Bronchial epithelial cell (primary cell): ENCODE measurements around the gene EHD1. TPM values are rescaled to one million over a fixed set of nuclear protein-coding genes. Genes with fewer than 3 reads are reported as not detected.

Experiments
- DNase-seq: peaks from one replicate; pipeline ENCODE4 v3.0.0-alpha.2; 2010; ENCODE audit warnings: low read depth
- FAIRE-seq: peaks from 2 replicates; lab custom pipeline; 2011; peaks lifted over from hg19 to GRCh38; lab: Jason Lieb, UNC
- H3K27me3 ChIP-seq: 2 replicates; pipeline ENCODE4 v1.5.1; 2011; ENCODE audit warnings: low read length; ENCODE audit not compliant: control insufficient read depth, insufficient read depth
- H3K36me3 ChIP-seq: 2 replicates; pipeline ENCODE4 v1.5.1; 2011; ENCODE audit warnings: low read length; ENCODE audit not compliant: control insufficient read depth, insufficient read depth
- H3K4me3 ChIP-seq: 2 replicates; pipeline ENCODE4 v1.5.1; 2011; ENCODE audit warnings: mild to moderate bottlenecking, low read depth, low read length, control low read depth
- total RNA-seq: library from RNA; depleted of rRNA; stranded (reverse); fragments of >200 nt; gene quantifications from 2 replicates; pipeline ENCODE4 v1.2.1, GENCODE V29; 2014
- TF ChIP-seq, protein P1 (sequence below): IDR thresholded peaks from 2 replicates; pipeline ENCODE4 v1.5.1; 2011; ENCODE audit warnings: mild to moderate bottlenecking, moderate library complexity, low read length, control low read depth, inconsistent platforms; ENCODE audit not compliant: insufficient read depth, severe bottlenecking

The EHD1 gene
- total RNA-seq, 1 donor from 2014 or later = 32.9 TPM

DNA sequence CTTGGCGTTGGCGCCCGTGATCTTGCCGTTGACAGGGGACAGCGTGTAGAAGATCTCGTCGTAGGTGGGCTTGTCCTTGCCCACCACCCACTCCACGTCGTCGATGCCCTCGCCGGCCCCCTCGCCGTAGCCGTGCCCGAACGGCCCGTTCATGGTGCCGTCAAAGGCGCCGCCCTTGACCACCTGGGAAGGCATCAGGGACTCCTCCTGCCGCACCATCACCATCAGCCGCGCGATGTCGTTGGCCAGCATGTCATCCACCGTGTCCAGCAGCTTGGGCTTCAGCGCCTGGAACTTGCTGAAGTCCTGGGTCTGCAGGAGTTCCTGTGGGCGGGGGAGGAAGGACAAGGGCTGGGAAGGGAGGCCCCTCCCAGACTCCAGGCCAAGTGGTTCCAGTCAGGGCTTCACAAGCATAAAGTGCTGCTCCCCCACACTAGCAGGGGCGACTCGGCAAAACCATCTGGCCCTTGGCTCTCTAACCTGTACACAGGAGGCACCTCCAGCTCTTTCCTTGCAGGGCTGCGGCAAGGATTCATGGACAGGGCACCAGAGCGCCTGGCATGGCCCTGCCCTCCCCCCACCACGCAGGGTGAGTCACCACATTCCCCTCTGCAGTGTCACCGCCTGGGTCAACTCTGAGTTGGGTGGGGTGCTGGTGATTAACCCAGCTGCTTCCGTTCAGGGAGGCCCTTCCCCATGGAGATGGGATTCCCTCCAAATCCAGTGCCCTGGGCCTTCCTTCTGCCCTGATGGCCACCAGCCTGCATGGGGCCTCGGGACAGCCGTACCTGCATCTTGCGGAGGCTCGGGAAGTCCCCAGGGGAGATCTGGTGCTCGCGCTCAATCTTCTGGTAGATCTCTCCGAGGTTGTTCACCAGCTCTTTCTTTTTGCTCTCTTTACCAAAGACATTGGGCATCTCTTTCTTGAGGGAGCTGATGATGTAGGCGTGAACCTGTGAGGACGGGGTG lies 23.6 kb downstream of the EHD1 start:
- Histone ChIP-seq H3K27me3 (no peaks in the 10 kb centered on the region), H3K36me3 (peaks cover 7% of the 10 kb centered on the region), H3K4me3 (no peak overlapping the region)
- FAIRE-seq (peak; percentile 73), DNase-seq (peak; percentile 92)
- TF ChIP-seq, protein P1, sequence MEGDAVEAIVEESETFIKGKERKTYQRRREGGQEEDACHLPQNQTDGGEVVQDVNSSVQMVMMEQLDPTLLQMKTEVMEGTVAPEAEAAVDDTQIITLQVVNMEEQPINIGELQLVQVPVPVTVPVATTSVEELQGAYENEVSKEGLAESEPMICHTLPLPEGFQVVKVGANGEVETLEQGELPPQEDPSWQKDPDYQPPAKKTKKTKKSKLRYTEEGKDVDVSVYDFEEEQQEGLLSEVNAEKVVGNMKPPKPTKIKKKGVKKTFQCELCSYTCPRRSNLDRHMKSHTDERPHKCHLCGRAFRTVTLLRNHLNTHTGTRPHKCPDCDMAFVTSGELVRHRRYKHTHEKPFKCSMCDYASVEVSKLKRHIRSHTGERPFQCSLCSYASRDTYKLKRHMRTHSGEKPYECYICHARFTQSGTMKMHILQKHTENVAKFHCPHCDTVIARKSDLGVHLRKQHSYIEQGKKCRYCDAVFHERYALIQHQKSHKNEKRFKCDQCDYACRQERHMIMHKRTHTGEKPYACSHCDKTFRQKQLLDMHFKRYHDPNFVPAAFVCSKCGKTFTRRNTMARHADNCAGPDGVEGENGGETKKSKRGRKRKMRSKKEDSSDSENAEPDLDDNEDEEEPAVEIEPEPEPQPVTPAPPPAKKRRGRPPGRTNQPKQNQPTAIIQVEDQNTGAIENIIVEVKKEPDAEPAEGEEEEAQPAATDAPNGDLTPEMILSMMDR = no peak

DNA sequence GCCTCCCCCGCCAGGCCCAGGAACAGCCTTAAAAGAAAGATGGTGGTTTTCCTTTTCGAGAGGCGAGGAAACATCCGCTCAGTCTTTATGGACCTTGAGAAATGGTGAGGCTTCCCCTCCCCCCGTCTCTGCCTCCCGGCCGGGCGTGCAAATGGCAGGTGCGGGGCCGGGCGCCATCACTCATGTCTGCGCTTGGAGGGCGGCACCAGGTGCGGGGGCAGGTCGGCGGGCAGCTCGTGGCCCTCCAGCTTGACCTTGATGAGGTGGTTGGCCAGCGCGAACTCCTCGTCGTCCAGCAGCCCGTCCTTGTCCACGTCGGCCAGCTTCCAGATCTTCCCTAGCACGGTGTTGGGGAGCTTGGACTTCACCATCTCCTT lies 24.3 kb downstream of the EHD1 start:
- Histone ChIP-seq H3K4me3 (no peak overlapping the region), H3K36me3 (peaks cover 7% of the 10 kb centered on the region), H3K27me3 (no peaks in the 10 kb centered on the region)
- FAIRE-seq (no peak), DNase-seq (no peak)
- TF ChIP-seq, protein P1 = no peak

DNA sequence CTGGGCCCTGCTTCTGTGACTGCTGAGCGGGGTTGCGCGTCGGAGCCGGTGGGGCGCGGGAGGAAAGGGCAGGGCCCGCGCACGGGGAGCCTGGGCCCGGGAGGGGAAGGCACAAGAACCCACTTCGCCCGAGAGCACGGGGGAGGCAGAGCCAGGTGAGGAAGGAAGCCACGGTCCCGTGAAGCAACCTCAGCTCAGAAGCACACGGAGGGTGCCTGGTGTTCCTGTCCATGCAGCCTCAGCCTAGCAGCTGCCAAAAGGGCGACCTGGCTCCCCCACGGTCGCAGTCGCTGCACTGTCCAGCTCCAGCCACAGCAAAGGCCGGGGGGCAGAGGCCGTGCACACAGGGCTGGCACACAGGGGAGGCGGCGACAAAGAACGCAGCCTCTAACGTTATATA lies 24.7 kb downstream of the EHD1 start:
- H3K36me3 ChIP-seq = peaks cover 7% of the 10 kb centered on the region
- no peak for FAIRE-seq

DNA sequence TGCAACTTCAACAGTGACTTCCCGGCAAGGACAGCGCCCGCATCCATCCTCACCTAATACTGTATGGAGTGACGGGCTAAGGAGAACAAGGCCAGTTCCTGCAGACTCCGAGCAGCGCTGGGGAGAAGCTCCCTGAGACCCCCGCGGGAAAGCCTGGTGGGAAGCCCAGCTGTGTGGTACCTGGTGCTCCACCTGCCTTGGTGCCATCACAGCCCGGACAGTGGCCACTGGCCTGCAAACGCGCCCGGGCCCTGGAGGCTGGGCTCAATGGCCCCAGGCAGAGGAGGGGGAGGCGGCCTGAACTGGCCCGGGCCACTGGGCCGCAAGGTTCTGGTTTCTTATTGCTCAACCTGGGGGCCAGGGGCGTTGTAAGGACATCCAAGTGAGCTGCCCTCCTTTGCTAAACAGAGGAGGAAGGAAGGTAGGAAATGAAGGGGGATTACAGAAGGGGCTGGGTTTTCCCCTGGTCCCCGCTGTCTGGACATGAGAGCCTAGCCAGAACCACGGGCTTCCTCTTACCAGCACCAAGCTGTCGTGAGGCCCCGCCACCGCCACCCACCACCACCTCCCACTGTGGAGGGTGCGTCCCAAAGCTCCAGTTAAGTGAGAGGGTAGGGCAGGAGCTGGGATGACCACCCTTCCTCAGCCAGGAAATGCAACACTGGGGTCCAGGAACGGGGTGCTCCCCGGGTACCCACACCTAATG lies 25.5 kb downstream of the EHD1 start:
- H3K27me3 ChIP-seq = no peaks in the 10 kb centered on the region
- peaks cover 7% of the 10 kb centered on the region for H3K36me3 ChIP-seq
- no peak overlapping the region for H3K4me3 ChIP-seq
- DNase-seq (no peak), FAIRE-seq (no peak)
- TF ChIP-seq, protein P1 = no peak

More for the DNA sequence above, 24.7 kb downstream of the EHD1 start:
- H3K4me3 ChIP-seq = no peak overlapping the region
- no peak for DNase-seq
- TF ChIP-seq, protein P1 = no peak
- H3K27me3 ChIP-seq = no peaks in the 10 kb centered on the region

DNA sequence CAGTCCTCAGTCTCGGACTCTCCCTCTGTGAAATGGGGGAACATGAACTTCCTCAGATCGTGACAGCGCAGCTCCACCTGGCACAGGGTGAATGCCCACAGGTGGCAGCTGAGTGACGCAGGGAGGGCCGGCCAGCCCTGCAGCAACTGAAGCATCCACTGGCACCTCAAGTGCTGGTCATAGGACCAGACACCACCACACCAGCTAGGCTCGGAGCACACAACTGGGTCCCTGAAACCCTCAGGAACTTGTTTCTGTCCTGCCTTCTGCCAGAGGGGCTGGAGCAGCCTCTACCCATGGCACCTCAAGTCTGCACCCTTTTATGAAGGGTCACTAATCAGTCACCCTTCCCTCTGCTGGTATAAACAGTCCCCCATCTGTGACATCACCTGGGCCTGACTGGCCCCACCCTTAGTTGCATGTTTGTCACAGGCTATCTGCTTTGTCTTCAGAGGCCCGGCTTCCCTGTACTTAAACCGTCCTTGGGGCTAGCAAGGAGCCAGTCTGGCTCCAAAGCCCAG lies 26.5 kb downstream of the EHD1 start:
- Histone ChIP-seq H3K36me3 (peaks cover 7% of the 10 kb centered on the region), H3K27me3 (no peaks in the 10 kb centered on the region), H3K4me3 (no peak overlapping the region)
- no peak for FAIRE-seq
- DNase-seq = no peak
- TF ChIP-seq, protein P1 = no peak
